ENCODE measurements around the gene JAKMIP1. TPM values are rescaled to one million over a fixed set of nuclear protein-coding genes. Genes with fewer than 3 reads are reported as not detected.

JAKMIP1 gene
- total RNA-seq, 1 donor: not detected

DNA sequence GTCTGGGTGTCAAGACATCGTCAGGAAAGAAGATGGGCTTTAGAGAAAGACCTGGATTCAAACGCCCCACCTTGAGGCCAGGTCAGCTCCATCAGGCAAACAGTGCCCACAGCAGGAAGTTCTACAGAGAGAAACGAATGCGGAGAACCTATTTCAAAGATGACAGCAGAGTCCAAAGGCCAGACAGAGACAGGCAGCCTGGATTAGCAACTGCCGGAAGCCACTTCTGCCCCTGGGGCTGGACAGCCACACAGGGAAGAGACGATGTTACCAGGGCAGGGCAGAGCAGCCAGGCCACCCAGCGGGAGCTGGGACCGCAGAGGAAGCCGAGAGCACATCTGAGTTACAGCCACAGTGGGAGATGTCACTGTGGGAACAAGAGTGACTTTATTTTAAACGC lies 183.3 kb downstream of the JAKMIP1 start:
- no peak overlapping the region for H3K4me3 ChIP-seq (ENCODE audit: low read depth, low read length)
- TF ChIP-seq CTCF (IDR thresholded peaks at IDR 0.05; ENCODE audit: insufficient read depth, low read depth, low read length): no peak
- DNase-seq (ENCODE audit: low read depth): no peak

- no peak for DNase-seq (ENCODE audit: low read depth)
- TF ChIP-seq CTCF (IDR thresholded peaks at IDR 0.05; ENCODE audit: insufficient read depth, low read depth, low read length): no peak
- no peak overlapping the region for H3K4me3 ChIP-seq (ENCODE audit: low read depth, low read length)
Observed at GRCh38 chr4:6013564-6013963, 186.8 kb downstream of the JAKMIP1 start.

DNA sequence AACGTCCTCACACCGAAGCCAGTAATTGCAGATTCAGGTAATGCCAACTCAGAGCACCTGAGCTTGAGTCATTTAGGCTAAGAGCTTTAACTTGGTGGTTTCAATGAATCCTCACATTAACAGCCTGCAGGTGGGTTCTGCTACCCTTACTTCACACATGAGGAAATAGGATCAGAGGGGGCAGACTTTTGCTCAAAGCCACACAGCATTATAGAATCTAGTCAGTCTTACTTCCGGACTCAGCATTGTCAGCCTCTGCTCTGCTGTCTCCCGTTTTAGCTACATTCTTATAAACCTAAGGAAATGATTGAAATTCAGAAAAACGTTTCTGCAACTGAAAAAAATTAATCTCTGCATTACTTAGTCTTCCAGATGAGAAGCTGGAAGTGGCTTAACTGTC lies 188.1 kb downstream of the JAKMIP1 start:
- DNase-seq (ENCODE audit: low read depth): no peak
- H3K4me3 ChIP-seq (ENCODE audit: low read depth, low read length): no peak overlapping the region
- no peak for TF ChIP-seq CTCF (IDR thresholded peaks at IDR 0.05; ENCODE audit: insufficient read depth, low read depth, low read length)

- no peak for DNase-seq (ENCODE audit: low read depth)
Observed at GRCh38 chr4:6011686-6012085, 188.7 kb downstream of the JAKMIP1 start.

GRCh38 chr4:6011271-6011671 lies 189.1 kb downstream of the JAKMIP1 start:
- H3K4me3 ChIP-seq (ENCODE audit: low read depth, low read length): no peak overlapping the region
- TF ChIP-seq CTCF (IDR thresholded peaks at IDR 0.05; ENCODE audit: insufficient read depth, low read depth, low read length): no peak
- DNase-seq (ENCODE audit: low read depth): no peak

More at GRCh38 chr4:6011686-6012085, 188.7 kb downstream of the JAKMIP1 start:
- no peak overlapping the region for H3K4me3 ChIP-seq (ENCODE audit: low read depth, low read length)
- no peak for TF ChIP-seq CTCF (IDR thresholded peaks at IDR 0.05; ENCODE audit: insufficient read depth, low read depth, low read length)

DNA sequence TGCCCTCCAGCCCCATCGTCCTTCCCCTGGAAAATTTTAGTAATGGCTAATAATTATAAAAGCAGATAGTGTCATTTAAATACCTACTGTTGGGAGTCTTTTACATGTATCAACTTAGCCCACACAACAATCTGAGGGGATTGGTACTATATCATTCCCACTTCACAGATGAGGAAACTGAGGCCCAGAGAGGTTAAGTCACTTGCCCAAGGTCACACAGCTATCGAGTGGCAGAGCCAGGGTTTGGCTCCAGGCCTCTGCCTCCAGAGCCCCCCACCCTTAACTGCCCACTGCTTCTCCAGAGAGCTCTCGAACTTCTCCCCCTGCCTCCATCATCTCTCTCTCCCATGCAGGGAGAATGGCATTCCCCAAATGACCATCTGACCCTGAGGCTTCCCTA lies 189.6 kb downstream of the JAKMIP1 start:
- H3K4me3 ChIP-seq (ENCODE audit: low read depth, low read length): no peak overlapping the region
- TF ChIP-seq CTCF (IDR thresholded peaks at IDR 0.05; ENCODE audit: insufficient read depth, low read depth, low read length): no peak
- DNase-seq (ENCODE audit: low read depth): no peak

- no peak overlapping the region for H3K4me3 ChIP-seq (ENCODE audit: low read depth, low read length)
- no peak for TF ChIP-seq CTCF (IDR thresholded peaks at IDR 0.05; ENCODE audit: insufficient read depth, low read depth, low read length)
- DNase-seq (ENCODE audit: low read depth): no peak
Observed at GRCh38 chr4:6009452-6009851, 190.9 kb downstream of the JAKMIP1 start.
